ENCODE measurements around the gene TAPBPL.
A peak's percentile ranks its signal among the peaks of the same experiment; 100 is the strongest.

The TAPBPL gene

DNA sequence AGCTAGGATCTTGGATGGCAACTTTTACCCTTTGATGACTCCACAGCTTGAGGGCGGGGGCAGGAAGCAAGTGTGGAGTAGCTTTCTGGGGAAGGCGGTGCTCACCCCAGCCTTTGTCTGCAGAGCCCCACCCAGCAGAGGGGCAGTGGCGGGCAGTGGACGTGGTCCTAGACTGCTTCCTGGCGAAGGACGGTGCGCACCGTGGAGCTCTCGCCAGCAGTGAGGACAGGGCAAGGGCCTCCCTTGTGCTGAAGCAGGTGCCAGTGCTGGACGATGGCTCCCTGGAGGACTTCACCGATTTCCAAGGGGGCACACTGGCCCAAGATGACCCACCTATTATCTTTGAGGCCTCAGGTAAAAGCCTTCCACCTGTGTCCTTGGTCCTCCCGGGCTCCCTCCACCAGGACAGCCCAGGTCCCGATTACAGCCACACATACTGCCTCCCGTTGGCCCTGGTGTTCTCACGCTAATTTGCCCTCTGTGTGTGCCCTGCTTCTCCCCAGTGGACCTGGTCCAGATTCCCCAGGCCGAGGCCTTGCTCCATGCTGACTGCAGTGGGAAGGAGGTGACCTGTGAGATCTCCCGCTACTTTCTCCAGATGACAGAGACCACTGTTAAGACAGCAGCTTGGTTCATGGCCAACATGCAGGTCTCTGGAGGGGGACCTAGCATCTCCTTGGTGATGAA, 1.2 kb downstream of the TAPBPL start:
- H3K36me3 ChIP-seq (ENCODE audit: control insufficient read depth in 2 of 2, insufficient read depth in 2 of 2, low read length in 2 of 2), result peaks cover 16 to 17% of the 10 kb centered on the region in 2 donors
- no peaks in the 10 kb centered on the region for H3K9me3 ChIP-seq (ENCODE audit: control insufficient read depth in 2 of 2, low read length in 2 of 2)
- peak overlapping the region; percentile 98 for H3K27ac ChIP-seq (ENCODE audit: low read length)
- H3K27me3 ChIP-seq (ENCODE audit: control insufficient read depth in 1 of 2, insufficient read depth in 2 of 2, low read length in 2 of 2), result no peaks in the 10 kb centered on the region
- peaks cover 37% of the 10 kb centered on the region for H3K4me1 ChIP-seq (ENCODE audit: control insufficient read depth, insufficient read depth, low read length)
- peak overlapping the region; percentile 88 to 96 for H3K4me3 ChIP-seq (ENCODE audit: low read length in 2 of 2)
- peak overlapping the region; percentile 93 to 94 for H3K9ac ChIP-seq (ENCODE audit: low read length in 2 of 2)

DNA sequence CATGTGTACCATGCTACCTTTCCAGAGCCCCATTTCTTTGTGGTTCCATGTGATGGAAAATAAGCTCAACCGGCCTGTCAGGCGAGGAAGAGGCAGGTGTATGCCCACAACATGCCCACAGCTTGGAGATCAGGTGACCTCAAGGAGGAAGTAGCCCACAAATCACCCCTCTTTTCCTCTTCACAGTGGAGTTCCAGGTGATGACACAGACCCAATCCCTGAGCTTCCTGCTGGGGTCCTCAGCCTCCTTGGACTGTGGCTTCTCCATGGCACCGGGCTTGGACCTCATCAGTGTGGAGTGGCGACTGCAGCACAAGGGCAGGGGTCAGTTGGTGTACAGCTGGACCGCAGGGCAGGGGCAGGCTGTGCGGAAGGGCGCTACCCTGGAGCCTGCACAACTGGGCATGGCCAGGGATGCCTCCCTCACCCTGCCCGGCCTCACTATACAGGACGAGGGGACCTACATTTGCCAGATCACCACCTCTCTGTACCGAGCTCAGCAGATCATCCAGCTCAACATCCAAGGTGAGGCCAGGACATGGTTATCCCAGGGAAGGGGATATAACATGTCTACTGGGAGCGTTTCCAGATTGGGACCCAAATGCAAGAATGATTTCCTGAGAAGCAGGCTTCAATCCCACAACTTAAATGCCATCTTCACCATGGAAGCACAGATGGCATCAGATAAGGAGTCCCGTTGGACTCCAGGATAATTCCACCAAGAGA, 5.5 kb downstream of the TAPBPL start:
- Histone ChIP-seq H3K4me3 (ENCODE audit: low read length in 2 of 2) (no peak overlapping the region), H3K9ac (ENCODE audit: low read length in 2 of 2) (no peak overlapping the region), H3K9me3 (ENCODE audit: control insufficient read depth in 2 of 2, low read length in 2 of 2) (no peaks in the 10 kb centered on the region), H3K27me3 (ENCODE audit: control insufficient read depth in 1 of 2, insufficient read depth in 2 of 2, low read length in 2 of 2) (no peaks in the 10 kb centered on the region), H3K27ac (ENCODE audit: low read length) (no peak overlapping the region), H3K36me3 (ENCODE audit: control insufficient read depth in 2 of 2, insufficient read depth in 2 of 2, low read length in 2 of 2) (peaks cover 45 to 55% of the 10 kb centered on the region in 2 donors), H3K4me1 (ENCODE audit: control insufficient read depth, insufficient read depth, low read length) (peaks cover 17% of the 10 kb centered on the region)

DNA sequence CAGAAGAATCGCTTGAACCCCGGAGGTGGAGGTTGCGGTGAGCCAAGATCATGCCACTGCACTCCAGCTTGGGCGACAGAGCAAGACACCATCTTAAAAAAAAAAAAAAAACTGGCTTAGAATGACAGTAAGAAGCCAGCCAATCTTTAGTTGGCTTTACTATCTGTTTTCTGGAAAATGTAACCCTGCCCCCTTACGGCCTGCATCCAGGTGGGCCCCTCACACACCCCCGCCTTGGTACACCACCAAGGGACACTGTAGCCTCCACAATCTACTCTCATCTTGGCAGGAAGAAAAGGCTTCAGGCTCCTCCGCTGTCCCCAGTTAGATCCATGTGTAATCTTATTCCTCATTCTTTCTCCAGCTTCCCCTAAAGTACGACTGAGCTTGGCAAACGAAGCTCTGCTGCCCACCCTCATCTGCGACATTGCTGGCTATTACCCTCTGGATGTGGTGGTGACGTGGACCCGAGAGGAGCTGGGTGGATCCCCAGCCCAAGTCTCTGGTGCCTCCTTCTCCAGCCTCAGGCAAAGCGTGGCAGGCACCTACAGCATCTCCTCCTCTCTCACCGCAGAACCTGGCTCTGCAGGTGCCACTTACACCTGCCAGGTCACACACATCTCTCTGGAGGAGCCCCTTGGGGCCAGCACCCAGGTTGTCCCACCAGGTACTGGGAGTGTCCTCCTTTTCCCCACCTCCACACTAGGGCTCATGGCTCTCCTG, 6.6 kb downstream of the TAPBPL start:
- Histone ChIP-seq H3K36me3 (ENCODE audit: control insufficient read depth in 2 of 2, insufficient read depth in 2 of 2, low read length in 2 of 2) (peaks cover 55 to 61% of the 10 kb centered on the region in 2 donors), H3K4me3 (ENCODE audit: low read length in 2 of 2) (no peak overlapping the region)

DNA sequence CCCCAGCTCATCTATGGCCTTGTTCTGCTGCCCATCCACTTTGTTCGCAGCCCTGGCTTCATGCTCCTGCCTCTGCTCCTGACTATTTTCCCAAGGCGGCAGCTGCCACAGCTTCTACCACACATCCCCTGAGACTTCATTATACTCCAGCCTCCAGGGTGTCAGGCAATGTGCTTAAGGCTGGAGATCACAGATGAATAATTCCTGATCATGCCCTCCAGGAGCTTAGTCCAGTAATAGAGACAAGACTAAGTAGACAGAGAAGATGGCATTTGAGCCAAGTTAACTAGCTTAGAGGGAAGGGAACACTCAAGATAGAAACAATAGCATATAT, 7.1 kb downstream of the TAPBPL start:
- peaks cover 10% of the 10 kb centered on the region for H3K4me1 ChIP-seq (ENCODE audit: control insufficient read depth, insufficient read depth, low read length)
- no peaks in the 10 kb centered on the region for H3K9me3 ChIP-seq (ENCODE audit: control insufficient read depth in 2 of 2, low read length in 2 of 2)
- no peak overlapping the region for H3K9ac ChIP-seq (ENCODE audit: low read length in 2 of 2)
- H3K27me3 ChIP-seq (ENCODE audit: control insufficient read depth in 1 of 2, insufficient read depth in 2 of 2, low read length in 2 of 2), result no peaks in the 10 kb centered on the region
- no peak overlapping the region for H3K27ac ChIP-seq (ENCODE audit: low read length)
- no peak overlapping the region for H3K4me3 ChIP-seq (ENCODE audit: low read length in 2 of 2)
- H3K36me3 ChIP-seq (ENCODE audit: control insufficient read depth in 2 of 2, insufficient read depth in 2 of 2, low read length in 2 of 2), result peaks cover 59 to 66% of the 10 kb centered on the region in 2 donors

More for the DNA sequence above, 6.6 kb downstream of the TAPBPL start:
- Histone ChIP-seq H3K27ac (ENCODE audit: low read length) (no peak overlapping the region), H3K9ac (ENCODE audit: low read length in 2 of 2) (no peak overlapping the region), H3K27me3 (ENCODE audit: control insufficient read depth in 1 of 2, insufficient read depth in 2 of 2, low read length in 2 of 2) (no peaks in the 10 kb centered on the region), H3K4me1 (ENCODE audit: control insufficient read depth, insufficient read depth, low read length) (peaks cover 9% of the 10 kb centered on the region), H3K9me3 (ENCODE audit: control insufficient read depth in 2 of 2, low read length in 2 of 2) (no peaks in the 10 kb centered on the region)

DNA sequence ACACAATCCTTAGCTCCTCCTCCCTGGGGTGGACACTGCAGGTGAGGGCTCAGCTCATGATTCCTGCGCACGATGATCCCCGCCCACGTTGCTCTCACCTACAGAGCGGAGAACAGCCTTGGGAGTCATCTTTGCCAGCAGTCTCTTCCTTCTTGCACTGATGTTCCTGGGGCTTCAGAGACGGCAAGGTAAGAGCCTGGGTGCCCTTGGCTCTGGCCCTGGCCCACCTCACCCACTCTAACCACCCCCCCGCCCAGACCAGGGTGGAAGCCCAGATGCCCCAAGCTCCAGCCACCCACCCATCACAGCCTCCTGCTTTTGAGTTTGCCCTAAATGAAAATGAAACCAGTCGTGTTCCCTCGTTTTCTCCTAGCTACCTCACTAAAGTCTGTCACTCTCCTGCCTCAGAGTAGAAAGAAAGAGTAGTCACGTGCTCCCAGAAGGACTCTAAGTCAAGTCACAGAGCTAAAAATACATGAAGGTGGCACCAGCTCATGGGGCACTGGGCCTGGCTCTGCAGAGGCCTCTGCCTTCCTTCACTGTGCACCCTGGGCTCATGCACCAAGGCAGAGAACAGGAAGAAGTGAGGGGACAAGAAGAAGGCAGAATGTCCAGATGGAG, 9.0 kb downstream of the TAPBPL start:
- H3K36me3 ChIP-seq (ENCODE audit: control insufficient read depth in 2 of 2, insufficient read depth in 2 of 2, low read length in 2 of 2), result peaks cover 67 to 73% of the 10 kb centered on the region in 2 donors
- H3K27me3 ChIP-seq (ENCODE audit: control insufficient read depth in 1 of 2, insufficient read depth in 2 of 2, low read length in 2 of 2), result no peaks in the 10 kb centered on the region
- H3K9me3 ChIP-seq (ENCODE audit: control insufficient read depth in 2 of 2, low read length in 2 of 2), result no peaks in the 10 kb centered on the region
- H3K27ac ChIP-seq (ENCODE audit: low read length), result peak overlapping the region; percentile 41
- peaks cover 13% of the 10 kb centered on the region for H3K4me1 ChIP-seq (ENCODE audit: control insufficient read depth, insufficient read depth, low read length)
- peak overlapping the region in 1 of 2 donors; percentile 29 for H3K9ac ChIP-seq (ENCODE audit: low read length in 2 of 2)
- no peak overlapping the region for H3K4me3 ChIP-seq (ENCODE audit: low read length in 2 of 2)

DNA sequence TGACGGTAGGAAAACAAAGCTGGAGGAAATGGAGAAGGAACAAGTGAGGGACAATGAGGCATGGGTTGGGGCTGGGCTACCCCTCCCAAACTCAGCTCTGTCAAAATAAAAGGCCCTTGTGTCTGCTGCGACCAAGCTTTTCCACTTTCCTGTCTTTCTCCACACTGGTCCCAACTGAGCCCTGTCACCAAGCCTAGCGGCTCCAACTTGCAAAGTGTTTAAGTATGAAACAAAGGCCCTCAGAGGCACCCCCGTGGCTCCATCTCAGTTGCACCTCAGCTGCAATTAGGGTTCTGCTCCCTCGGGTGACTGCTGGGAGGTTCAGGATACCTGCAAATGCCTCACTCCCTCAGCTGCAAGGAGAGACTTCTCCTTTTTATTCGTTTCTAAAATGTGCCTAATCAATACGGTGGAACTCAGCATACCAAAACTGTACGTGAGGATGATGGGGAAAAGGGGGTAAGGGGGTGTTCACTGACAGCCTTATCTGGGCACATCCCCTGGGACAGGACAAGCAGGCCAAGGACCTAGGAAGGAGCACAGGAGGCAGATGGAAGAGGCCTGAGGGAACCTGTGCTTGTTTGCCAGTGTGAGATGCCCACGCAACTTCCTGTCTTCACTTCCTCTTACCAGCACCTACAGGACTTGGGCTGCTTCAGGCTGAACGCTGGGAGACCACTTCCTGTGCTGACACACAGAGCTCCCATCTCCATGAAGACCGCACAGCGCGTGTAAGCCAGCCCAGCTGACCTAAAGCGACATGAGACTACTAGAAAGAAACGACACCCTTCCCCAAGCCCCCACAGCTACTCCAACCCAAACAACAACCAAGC, 9.8 kb downstream of the TAPBPL start:
- H3K4me1 ChIP-seq (ENCODE audit: control insufficient read depth, insufficient read depth, low read length), result peaks cover 14% of the 10 kb centered on the region
- H3K36me3 ChIP-seq (ENCODE audit: control insufficient read depth in 2 of 2, insufficient read depth in 2 of 2, low read length in 2 of 2), result peaks cover 72 to 77% of the 10 kb centered on the region in 2 donors
- H3K4me3 ChIP-seq (ENCODE audit: low read length in 2 of 2), result no peak overlapping the region
- peak overlapping the region in 1 of 2 donors; percentile 29 for H3K9ac ChIP-seq (ENCODE audit: low read length in 2 of 2)
- no peaks in the 10 kb centered on the region for H3K27me3 ChIP-seq (ENCODE audit: control insufficient read depth in 1 of 2, insufficient read depth in 2 of 2, low read length in 2 of 2)
- peak overlapping the region; percentile 41 for H3K27ac ChIP-seq (ENCODE audit: low read length)
- H3K9me3 ChIP-seq (ENCODE audit: control insufficient read depth in 2 of 2, low read length in 2 of 2), result no peaks in the 10 kb centered on the region

DNA sequence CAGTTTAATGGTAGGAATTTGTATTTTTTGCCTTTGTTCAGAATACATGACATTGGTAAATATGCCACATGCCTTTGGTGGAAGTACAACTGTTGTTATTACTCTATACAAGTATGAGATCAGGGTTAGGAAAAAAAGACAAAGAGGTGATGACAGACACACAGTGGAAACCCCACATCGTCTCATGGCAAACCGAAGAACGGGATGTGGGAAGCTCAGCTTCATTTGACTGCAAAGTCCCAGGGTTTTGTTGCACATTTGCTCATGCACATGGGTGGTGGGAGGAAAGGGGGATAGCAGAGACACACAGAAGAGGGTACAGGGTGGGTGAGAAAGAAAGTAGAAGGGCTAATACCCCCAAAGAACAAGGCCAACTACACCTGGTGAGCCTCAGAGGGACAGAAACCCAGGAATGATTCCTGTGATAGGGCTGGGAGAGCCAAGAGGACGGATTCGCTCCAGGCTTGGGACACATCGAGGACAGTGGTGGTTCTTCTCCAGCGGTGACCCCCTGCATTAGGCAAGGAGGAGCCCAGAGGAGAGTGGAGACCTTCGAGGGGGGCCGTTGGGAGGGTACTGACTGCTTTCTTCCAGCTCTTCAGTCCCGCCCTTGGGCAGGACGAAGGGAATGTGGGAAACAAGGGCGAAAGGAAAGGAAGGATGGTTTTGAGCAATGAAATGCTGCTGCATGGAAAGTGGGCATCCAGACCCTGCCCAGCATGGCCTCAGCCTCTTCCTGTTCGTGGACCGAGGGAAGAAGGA, 10.6 kb downstream of the TAPBPL start:
- H3K27me3 ChIP-seq (ENCODE audit: control insufficient read depth in 1 of 2, insufficient read depth in 2 of 2, low read length in 2 of 2), result no peaks in the 10 kb centered on the region
- no peak overlapping the region for H3K9ac ChIP-seq (ENCODE audit: low read length in 2 of 2)

DNA sequence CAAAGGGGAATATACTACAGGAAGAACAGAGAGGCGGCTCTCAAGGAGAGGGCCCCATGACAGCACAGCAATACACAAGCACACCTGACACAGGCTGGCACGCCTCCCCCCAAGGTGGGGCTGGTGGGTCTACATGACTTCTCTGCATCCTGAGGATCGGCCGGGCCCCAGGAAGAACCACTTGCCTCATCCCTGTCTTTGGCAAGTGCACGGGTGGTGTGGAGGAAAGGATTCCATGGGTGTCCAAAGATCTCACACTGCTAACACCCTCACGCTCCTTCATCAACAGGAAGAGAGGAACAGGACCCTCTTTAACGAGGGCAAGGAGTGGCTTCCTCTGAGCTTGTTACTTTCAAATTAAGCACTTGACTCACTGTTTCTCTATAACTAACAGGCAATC, 11.4 kb downstream of the TAPBPL start:
- Histone ChIP-seq H3K4me3 (ENCODE audit: low read length in 2 of 2) (no peak overlapping the region), H3K27me3 (ENCODE audit: control insufficient read depth in 1 of 2, insufficient read depth in 2 of 2, low read length in 2 of 2) (no peaks in the 10 kb centered on the region), H3K27ac (ENCODE audit: low read length) (no peak overlapping the region), H3K9me3 (ENCODE audit: control insufficient read depth in 2 of 2, low read length in 2 of 2) (no peaks in the 10 kb centered on the region), H3K4me1 (ENCODE audit: control insufficient read depth, insufficient read depth, low read length) (peaks cover 21% of the 10 kb centered on the region), H3K9ac (ENCODE audit: low read length in 2 of 2) (no peak overlapping the region), H3K36me3 (ENCODE audit: control insufficient read depth in 2 of 2, insufficient read depth in 2 of 2, low read length in 2 of 2) (peaks cover 63 to 71% of the 10 kb centered on the region in 2 donors)

More for the DNA sequence above, 10.6 kb downstream of the TAPBPL start:
- no peak overlapping the region for H3K4me3 ChIP-seq (ENCODE audit: low read length in 2 of 2)
- H3K4me1 ChIP-seq (ENCODE audit: control insufficient read depth, insufficient read depth, low read length), result peaks cover 14% of the 10 kb centered on the region
- H3K27ac ChIP-seq (ENCODE audit: low read length), result peak overlapping the region; percentile 41
- H3K36me3 ChIP-seq (ENCODE audit: control insufficient read depth in 2 of 2, insufficient read depth in 2 of 2, low read length in 2 of 2), result peaks cover 68 to 75% of the 10 kb centered on the region in 2 donors
- no peaks in the 10 kb centered on the region for H3K9me3 ChIP-seq (ENCODE audit: control insufficient read depth in 2 of 2, low read length in 2 of 2)

DNA sequence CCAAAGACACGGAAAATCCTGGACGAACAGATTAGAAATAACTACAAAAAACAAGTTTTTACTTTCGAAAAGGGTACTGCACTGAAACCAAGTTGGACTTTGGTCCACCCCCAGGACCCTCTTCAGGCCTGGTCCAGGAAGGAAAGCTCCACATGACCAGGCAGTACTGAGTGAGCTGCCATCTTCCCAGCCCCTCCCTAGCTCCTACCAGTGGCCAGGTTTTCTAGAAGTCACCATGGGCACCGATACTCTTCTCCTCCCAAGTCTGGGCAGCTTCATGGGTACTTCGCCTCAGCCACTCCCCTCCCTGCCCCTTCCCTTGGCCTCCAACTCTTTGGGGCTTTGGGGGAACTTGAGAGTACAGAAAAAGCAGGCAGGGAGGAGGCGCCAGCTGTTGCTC, 12.0 kb downstream of the TAPBPL start:
- H3K4me3 ChIP-seq (ENCODE audit: low read length in 2 of 2), result no peak overlapping the region
- no peak overlapping the region for H3K9ac ChIP-seq (ENCODE audit: low read length in 2 of 2)
- no peaks in the 10 kb centered on the region for H3K27me3 ChIP-seq (ENCODE audit: control insufficient read depth in 1 of 2, insufficient read depth in 2 of 2, low read length in 2 of 2)
- H3K9me3 ChIP-seq (ENCODE audit: control insufficient read depth in 2 of 2, low read length in 2 of 2), result no peaks in the 10 kb centered on the region
- H3K27ac ChIP-seq (ENCODE audit: low read length), result no peak overlapping the region
- peaks cover 59 to 67% of the 10 kb centered on the region in 2 donors for H3K36me3 ChIP-seq (ENCODE audit: control insufficient read depth in 2 of 2, insufficient read depth in 2 of 2, low read length in 2 of 2)
- H3K4me1 ChIP-seq (ENCODE audit: control insufficient read depth, insufficient read depth, low read length), result peaks cover 21% of the 10 kb centered on the region

All from stomach smooth muscle (tissue), 2 donors.